ENCODE measurements around the gene HDAC10. TPM values are rescaled to one million over a fixed set of nuclear protein-coding genes. Genes with fewer than 3 reads are reported as not detected.

HDAC10 gene
- total RNA-seq, 1 experiment from 2014 or later: 45.0 TPM

DNA sequence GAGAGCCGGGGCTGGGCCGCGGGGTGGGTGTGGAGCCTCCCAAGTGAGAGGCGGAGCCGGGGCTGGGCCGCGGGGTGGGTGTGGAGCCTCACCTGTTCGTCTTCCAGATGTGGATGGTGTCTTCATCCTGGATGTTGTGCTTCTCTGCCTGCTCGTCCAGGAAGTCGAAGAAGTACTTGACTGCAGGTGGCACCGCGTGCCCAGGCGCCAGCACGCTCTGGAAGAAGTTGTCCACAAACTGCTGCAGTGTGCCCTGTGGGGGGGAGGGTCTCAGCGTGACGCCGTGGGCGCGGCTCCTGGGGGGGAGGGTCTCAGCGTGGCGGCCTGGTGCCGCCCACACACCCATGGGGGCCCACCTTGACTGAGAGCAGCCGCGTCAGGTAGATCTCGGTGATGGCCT, 26.7 kb upstream of the HDAC10 start:
- no peak for DNase-seq
- H3K14ac ChIP-seq (ENCODE audit: insufficient read depth, low read length): no peak overlapping the region
- H3K9me3 ChIP-seq (ENCODE audit: control insufficient read depth, low read depth, low read length): no peaks in the 10 kb centered on the region
- H4K91ac ChIP-seq (ENCODE audit: insufficient read length, low read depth, low read length): no peak overlapping the region
- H2AFZ ChIP-seq (ENCODE audit: low read length): no peak overlapping the region
- H2BK20ac ChIP-seq (ENCODE audit: low read depth, low read length, poor library complexity, severe bottlenecking): no peak overlapping the region
- H3K79me1 ChIP-seq (ENCODE audit: insufficient read depth, low read depth, low read length, poor library complexity, severe bottlenecking): no peaks in the 10 kb centered on the region
- no peak overlapping the region for H4K5ac ChIP-seq (ENCODE audit: insufficient read length, low read depth, low read length)
- H2BK5ac ChIP-seq (ENCODE audit: insufficient read length, low read length): no peak overlapping the region
- H4K20me1 ChIP-seq (ENCODE audit: control insufficient read depth, insufficient read depth, insufficient read length): no peaks in the 10 kb centered on the region
- no peak overlapping the region for H2BK12ac ChIP-seq (ENCODE audit: insufficient read length, low read depth, low read length)
- H3K36me3 Mint-ChIP-seq (ENCODE audit: insufficient read depth in 1 of 3, low read depth in 3 of 3): peaks cover 41 to 70% (median 67%) of the 10 kb centered on the region in 3 experiments
- H3T11ph ChIP-seq (ENCODE audit: low read length): no peak overlapping the region
- H3K9me3 Mint-ChIP-seq: peaks cover 8 to 13% of the 10 kb centered on the region in 2 experiments
- H2AK5ac ChIP-seq (ENCODE audit: insufficient read length, low read length): no peak overlapping the region
- no peak overlapping the region for H3K4me2 ChIP-seq (ENCODE audit: insufficient read depth, insufficient read length, low read length)
- no peak overlapping the region for H2BK120ac ChIP-seq (ENCODE audit: low read depth, low read length, poor library complexity, severe bottlenecking)
- H3K23ac ChIP-seq (ENCODE audit: insufficient read length, low read depth, low read length): no peak overlapping the region
- no peak overlapping the region for H3K27ac ChIP-seq (ENCODE audit: insufficient read length, low read depth, low read length)
- H2BK15ac ChIP-seq (ENCODE audit: low read depth, low read length): no peak overlapping the region
- no peak overlapping the region for H3K4ac ChIP-seq (ENCODE audit: low read depth, low read length)
- no CpG with 5 or more reads among the region's 25 CpGs for WGBS (ENCODE audit: extremely low coverage, insufficient read length, low lambda C conversion rate)
- H3K4me1 Mint-ChIP-seq: peaks cover 0 to 3% of the 10 kb centered on the region in 2 experiments; a peak in 1 of 4 replicates
- TF ChIP-seq, protein P1, sequence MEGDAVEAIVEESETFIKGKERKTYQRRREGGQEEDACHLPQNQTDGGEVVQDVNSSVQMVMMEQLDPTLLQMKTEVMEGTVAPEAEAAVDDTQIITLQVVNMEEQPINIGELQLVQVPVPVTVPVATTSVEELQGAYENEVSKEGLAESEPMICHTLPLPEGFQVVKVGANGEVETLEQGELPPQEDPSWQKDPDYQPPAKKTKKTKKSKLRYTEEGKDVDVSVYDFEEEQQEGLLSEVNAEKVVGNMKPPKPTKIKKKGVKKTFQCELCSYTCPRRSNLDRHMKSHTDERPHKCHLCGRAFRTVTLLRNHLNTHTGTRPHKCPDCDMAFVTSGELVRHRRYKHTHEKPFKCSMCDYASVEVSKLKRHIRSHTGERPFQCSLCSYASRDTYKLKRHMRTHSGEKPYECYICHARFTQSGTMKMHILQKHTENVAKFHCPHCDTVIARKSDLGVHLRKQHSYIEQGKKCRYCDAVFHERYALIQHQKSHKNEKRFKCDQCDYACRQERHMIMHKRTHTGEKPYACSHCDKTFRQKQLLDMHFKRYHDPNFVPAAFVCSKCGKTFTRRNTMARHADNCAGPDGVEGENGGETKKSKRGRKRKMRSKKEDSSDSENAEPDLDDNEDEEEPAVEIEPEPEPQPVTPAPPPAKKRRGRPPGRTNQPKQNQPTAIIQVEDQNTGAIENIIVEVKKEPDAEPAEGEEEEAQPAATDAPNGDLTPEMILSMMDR (conservative IDR thresholded peaks at IDR 0.05): no peak
- H3K4me3 Mint-ChIP-seq: no peak overlapping the region; a peak in 1 of 5 replicates
- no peak overlapping the region for H3K56ac ChIP-seq (ENCODE audit: insufficient read length, low read depth, low read length)
- no peaks in the 10 kb centered on the region for H3K79me2 ChIP-seq (ENCODE audit: insufficient read depth, low read length)
- H4K8ac ChIP-seq (replicated peaks; ENCODE audit: insufficient read length, low read depth, low read length): no peak overlapping the region
- peaks cover 5% of the 10 kb centered on the region for H3K27me3 Mint-ChIP-seq (ENCODE audit: low read depth)
- no peak overlapping the region for H3K18ac ChIP-seq (ENCODE audit: insufficient read length, low read depth, low read length)
- H3K9ac ChIP-seq (ENCODE audit: extremely low read depth, insufficient read length, low read length): no peak overlapping the region
- no peaks in the 10 kb centered on the region for H3K4me1 ChIP-seq (ENCODE audit: insufficient read depth, low read length)
- no peak overlapping the region for H3K27ac Mint-ChIP-seq
- no peaks in the 10 kb centered on the region for H3K27me3 ChIP-seq (ENCODE audit: insufficient read depth, low read length)
- no peaks in the 10 kb centered on the region for H3K23me2 ChIP-seq (ENCODE audit: insufficient read length, low read depth, low read length, poor library complexity, severe bottlenecking)

All from H9 (cell line).